Activated T-cell treated with anti-CD3 and anti-CD28 coated beads, Interleukin-2, amount 50 U/mL, for 24 hours (primary cell): ENCODE results near the gene RBSN.

Source experiments
- DNase-seq: peaks from one replicate; pipeline ENCODE4 v3.0.0-alpha.2; 2020
- H3K27ac Mint-ChIP-seq: 2 replicates; pipeline ENCODE4 v1.8.0; 2020; ENCODE audit warnings: mild to moderate bottlenecking, mixed read lengths
- H3K27me3 Mint-ChIP-seq: 2 replicates; pipeline ENCODE4 v1.8.0; 2020; ENCODE audit warnings: mixed read lengths
- H3K36me3 Mint-ChIP-seq: 2 replicates; pipeline ENCODE4 v1.8.0; 2020; ENCODE audit warnings: low read depth, mixed read lengths
- H3K4me1 Mint-ChIP-seq: 2 replicates; pipeline ENCODE4 v1.8.0; 2020; ENCODE audit warnings: low read depth, mixed read lengths
- H3K4me3 Mint-ChIP-seq: 2 replicates; pipeline ENCODE4 v1.8.0; 2020; ENCODE audit warnings: mild to moderate bottlenecking, moderate library complexity, mixed read lengths
- H3K9me3 Mint-ChIP-seq: 2 replicates; pipeline ENCODE4 v1.8.0; 2020; ENCODE audit warnings: mixed read lengths

RBSN gene

DNA sequence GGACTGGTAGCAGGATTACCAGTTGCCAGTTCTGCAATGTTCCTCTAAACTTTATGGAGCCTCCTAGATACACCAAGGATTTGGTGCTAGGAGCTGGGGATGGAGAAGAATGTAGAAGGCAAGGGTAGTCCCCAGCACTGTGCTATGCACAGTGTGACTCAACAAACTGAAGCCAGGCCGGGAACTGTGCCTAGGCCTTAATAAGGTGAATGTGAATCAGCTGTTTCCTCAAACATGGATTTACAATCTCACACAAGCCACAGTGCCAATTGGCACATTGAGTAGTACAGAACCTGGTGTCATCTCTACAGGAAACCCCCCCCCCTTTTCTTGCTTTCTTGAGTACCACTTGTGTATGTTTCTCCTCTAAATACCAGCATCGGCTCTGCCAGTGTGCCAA, 66.3 kb downstream of the RBSN start:
- peak overlapping the region; percentile 57 for H3K27ac Mint-ChIP-seq
- no peaks in the 10 kb centered on the region for H3K4me1 Mint-ChIP-seq
- peaks cover 94% of the 10 kb centered on the region for H3K36me3 Mint-ChIP-seq
- H3K4me3 Mint-ChIP-seq = no peak overlapping the region
- DNase-seq = no peak
- no peaks in the 10 kb centered on the region for H3K27me3 Mint-ChIP-seq
- H3K9me3 Mint-ChIP-seq = no peaks in the 10 kb centered on the region

DNA sequence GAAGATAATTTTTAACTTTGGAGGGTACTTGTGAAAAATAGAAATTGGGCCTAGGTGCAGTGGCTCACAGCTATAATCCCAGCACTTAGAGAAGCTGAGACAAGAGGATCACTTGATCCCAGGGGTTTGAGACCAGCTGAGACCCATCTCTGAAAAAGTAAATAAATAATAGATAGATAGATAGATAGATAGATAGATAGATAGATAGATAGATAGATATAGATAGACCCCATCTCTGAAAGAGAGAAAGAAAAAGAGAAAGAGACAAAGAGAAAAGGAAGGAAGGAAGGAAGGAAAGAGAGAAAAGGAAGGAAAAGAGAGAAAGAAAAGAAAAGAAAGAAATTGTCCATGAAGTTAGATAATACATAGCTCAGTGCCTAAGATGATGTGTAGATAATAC, 69.3 kb downstream of the RBSN start:
- Mint-ChIP-seq H3K4me3 (no peak overlapping the region), H3K27ac (peak overlapping the region; percentile 62), H3K36me3 (peaks cover 93% of the 10 kb centered on the region), H3K4me1 (no peaks in the 10 kb centered on the region), H3K9me3 (no peaks in the 10 kb centered on the region), H3K27me3 (no peaks in the 10 kb centered on the region)
- DNase-seq = no peak

DNA sequence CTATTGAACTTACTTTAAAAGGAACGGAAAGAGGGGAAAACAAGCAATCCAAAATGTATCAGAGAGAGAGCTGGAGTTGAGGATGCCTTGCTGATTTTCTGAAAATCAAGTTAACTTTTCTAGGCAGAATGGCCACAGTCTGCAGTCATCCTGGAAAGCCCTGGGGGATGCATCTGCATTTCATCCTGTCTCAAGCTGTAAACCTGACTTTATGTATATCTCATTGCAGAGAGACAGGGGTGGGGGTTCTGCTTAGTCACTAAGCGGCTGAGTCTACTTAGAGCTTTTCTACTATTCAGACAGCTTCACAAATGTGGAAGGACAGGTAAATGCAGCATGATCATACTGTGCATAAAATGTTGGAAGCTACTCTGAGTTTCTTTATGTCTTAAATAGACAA, 75.2 kb downstream of the RBSN start:
- Mint-ChIP-seq H3K27me3 (no peaks in the 10 kb centered on the region), H3K4me1 (no peaks in the 10 kb centered on the region), H3K4me3 (no peak overlapping the region), H3K9me3 (no peaks in the 10 kb centered on the region), H3K27ac (no peak overlapping the region), H3K36me3 (peaks cover 91% of the 10 kb centered on the region)
- no peak for DNase-seq

DNA sequence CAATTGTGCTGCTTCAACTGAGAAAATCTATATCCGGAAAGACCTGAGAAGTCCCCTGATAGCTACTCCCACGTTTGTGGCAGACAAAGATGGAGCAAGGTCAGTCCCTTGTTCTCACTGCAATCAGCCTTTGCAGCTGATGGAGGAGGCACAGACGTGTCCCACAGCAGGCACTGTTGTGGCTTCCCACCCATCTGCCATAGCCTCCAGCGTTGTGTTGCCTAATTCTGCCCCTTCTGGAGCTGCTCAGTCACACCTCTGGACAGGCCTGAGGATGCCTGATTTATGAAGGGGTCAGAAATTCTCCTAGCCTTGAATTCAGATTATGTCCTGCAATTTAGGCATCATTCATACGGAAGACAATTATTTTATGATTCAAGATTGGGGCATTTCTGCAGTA, 75.7 kb downstream of the RBSN start:
- Mint-ChIP-seq H3K9me3 (no peaks in the 10 kb centered on the region), H3K27ac (no peak overlapping the region)

More for the DNA sequence above, 75.7 kb downstream of the RBSN start:
- Mint-ChIP-seq H3K36me3 (peaks cover 91% of the 10 kb centered on the region), H3K4me3 (no peak overlapping the region), H3K27me3 (no peaks in the 10 kb centered on the region), H3K4me1 (no peaks in the 10 kb centered on the region)
- DNase-seq = no peak
